GM18508 (cell line): Measurements from ENCODE around the gene TUT7.
"Not testable (repeated sequence)": the region's sequence is repeated elsewhere in the genome, so short reads cannot be mapped to it uniquely, and the experiment has no call there.

Source experiments
- ATAC-seq: cut with Tn5 transposase; IDR thresholded peaks from one replicate; pipeline ENCODE4 v1.9.1; 2021; ENCODE audit warnings: moderate number of reproducible peaks; ENCODE audit not compliant: insufficient read depth, unreplicated experiment

TUT7 gene

DNA sequence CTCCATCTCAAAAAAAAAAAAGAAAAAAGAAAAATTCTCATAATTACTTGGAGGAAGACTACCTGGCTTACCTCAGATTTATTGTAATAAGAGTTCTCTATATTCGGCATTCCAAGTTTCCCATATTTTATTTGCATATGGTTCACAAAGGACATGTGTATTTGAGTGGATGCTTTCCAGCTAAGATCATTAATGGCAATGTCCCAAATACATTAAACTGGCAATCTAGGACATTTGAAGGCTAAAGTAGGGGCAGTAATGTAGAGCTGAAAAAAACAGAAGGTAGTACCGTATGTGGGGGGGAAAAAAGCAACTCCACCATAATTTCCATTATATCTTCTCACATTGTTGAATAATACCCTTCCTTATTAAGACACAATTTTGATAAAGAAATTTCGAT lies 4.9 kb downstream of the TUT7 start:
- ATAC-seq, result no peak

DNA sequence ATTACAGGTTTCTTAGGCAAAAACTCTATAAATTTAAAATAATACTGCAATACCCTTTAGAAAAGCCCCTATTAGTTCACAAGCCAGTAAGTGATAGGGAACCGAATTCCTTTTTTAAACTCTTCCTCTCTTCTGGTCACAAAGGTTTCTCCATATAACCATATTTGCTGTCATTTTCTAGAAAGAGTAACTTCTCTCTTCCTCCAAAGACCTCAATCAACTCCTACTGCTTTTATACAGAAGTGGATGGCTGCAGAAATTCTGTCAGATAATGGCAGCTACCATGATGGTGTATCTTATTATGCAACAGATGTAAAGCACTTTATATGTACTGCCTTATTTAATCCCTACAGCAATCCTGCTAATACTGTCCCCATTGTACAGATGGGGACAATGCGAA lies 6.2 kb downstream of the TUT7 start:
- no peak for ATAC-seq

DNA sequence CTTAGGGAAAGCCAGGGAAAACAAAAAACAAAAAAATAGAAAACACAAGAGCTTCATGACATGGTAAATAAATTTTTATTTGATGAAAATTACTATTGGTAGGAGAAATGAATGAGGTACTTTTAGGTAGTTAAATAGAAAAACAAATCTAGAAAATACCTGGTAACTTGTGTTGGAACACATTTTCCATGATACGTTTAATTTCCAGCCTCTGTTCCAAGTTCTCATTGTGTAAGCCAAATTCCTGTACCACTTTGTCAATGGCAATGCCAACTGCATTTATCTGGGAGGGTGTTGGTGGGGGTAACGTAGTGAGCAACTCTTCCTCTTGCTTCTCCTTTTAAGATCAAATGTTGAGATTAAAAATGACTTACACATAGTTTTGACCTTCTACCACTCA lies 9.4 kb downstream of the TUT7 start:
- ATAC-seq, result no peak

DNA sequence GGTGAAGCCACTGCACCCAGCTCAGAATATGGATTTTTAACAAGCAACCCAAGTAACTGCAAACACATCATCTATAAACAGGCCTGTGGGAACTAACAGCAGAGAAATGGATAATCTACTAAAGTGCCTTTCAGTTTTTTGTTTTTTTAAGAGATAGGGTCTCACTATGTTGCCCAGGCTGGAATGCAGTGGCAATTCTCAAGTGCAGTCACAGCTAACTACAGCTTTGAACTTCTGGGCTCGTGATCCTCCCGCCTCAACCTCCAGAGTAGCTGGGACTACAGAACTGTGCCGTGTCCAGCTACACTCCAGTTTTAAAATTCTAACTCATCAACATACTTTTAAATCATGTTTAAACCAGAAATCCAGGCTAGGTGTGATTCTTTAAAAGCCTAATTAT lies 11.9 kb downstream of the TUT7 start:
- no peak for ATAC-seq

DNA sequence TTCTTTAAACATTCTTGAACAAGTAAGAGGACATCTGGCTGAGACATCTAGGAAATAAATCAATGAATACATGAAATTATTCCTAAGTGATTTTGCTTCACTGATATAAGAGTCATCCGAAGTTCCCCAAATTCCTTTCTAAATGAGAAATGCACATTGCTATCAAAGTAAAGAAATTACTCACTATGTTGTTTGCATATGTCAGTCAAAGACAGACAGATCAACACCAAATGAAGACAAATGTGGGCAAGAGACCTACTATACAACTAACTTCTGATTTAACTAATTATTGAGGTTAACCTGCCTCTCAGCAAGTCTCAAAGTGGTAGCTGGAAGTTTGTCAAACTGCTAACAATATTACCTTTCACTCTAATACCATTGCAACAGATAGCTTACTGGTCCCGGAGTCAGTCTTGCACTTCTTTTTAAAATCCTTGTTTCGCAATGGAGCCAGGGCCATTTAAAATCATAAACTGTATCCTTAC lies 13.2 kb downstream of the TUT7 start:
- ATAC-seq, result no peak

DNA sequence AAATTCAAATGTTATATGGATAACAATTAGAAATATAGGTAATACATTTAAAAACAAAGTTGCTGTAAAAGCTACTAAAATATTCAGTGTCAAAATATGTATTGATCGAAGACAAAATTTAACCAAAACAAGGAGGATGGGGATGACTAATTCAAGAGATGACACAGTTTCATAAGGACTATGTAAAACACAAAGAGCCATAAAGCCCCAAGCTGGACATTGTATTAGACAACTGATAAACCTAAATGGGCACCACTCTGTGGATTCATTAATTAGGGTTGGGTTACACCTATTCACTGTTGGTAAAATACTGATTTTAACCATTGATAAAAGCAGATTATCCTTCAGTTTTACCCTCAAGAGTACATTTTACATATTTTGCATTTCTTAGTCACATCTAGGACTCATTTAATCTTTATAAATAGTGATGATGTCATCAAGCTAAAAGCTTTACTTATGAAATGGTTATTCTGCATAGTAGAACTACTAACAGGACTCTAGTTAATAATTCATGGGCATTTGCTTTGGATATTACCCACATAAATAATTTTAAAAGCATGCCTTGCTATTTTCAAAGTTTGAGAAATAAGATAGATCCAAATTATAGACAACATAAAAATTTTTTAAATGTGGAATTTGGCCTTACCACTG lies 13.7 kb downstream of the TUT7 start:
- no peak for ATAC-seq

DNA sequence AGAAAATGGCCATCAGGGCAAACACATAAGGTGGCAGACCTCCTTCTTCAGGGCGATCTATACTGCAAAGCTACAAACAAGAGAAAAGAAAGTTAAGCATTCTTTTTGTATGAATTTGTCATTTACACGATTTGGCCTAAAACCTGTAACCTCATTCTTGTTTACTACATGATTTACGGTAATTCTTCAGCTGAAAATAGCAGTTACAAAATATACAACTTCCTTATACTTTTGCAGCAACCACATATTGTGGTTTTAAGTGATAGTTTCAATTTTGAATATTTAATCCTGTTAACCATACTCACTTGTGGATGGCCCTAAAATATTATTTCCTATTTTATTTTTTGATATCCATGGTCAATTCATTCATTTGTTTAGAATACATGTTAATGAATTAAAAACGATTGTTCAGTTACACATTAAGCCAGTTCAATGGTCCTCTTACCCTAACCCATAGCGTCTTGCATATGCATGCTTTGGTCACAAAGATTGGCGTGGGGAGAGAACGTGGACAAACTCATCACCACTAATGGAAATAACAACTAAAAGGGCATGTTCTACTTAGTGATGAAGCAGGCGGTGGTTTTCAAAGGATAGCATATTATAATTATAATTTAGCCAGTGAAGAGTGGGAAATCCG lies 16.6 kb downstream of the TUT7 start:
- no peak for ATAC-seq

DNA sequence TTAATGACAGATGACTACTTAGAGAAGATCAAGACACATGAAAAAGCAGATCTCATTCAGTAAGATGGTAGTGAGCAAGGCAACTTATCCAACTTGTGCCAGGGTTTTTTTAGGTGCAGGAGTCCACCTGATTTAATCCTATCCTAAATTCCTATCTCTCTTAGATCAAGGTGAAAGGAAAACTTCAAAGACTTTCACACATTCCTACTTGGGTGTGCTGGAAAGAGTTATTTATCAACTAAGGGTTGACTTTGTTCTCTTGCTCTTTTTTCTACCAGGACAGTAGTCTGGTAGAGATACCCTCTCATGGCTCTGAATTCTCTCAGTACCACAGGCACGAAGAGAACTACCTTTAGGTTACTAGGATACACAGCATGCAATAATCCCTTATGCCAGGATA lies 18.2 kb downstream of the TUT7 start:
- ATAC-seq, result no peak

DNA sequence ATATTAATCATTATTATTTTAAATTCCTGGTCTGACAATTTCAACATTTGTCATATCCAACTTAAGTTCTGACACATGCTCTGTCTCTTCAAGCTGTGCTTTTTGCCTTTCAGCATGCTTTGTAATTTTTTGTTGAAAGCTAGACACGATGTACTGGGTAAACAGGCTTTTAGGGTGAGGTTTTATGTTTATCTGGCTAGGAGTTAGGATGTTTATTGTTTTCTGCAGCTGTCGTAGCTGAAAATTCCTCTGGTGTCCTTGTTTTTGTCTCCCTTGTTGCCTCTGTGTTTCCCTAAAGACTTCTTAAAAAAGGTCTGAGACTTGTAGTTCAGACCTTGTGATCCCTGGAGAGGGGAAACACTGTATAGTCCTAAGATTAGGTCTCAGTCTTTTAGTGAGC lies 20.6 kb downstream of the TUT7 start:
- no peak for ATAC-seq

DNA sequence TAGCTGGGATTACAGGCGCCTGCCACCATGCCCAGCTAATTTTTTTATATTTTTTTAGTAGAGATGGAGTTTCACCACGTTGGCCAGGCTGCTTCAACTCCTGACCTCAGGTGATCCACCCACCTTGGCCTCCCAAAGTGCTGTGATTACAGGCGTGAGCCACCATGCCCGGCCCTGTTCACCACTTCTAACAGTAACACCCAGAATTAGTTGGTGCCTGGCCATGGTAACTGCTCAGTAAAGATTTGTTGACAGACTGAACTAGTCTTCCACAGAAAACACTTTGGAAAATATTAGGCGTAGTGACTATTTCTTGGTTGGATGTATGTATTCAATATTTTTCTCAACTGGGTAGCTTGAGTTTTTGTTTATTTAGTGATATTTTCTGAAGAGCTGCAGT lies 24.0 kb downstream of the TUT7 start:
- ATAC-seq, result no peak

DNA sequence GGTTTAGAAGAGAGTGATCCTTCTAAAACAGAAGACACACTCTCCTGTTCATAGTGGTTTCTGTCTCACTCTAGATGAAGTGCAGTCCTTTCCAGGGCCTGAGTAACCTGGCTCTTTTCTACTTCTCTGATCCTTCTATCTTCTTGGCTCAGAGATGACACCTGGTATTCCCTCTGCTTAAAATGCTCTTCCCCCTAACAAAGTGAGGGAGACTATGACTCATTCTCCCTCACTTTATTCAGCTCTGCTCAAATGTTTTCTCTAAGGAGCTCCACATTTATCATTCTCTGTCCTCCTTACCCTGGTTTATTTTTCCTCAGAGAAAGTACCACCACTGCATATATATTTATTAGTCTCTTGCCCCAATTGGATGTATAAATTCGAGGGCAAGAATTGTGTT lies 24.6 kb downstream of the TUT7 start:
- ATAC-seq, result no peak

DNA sequence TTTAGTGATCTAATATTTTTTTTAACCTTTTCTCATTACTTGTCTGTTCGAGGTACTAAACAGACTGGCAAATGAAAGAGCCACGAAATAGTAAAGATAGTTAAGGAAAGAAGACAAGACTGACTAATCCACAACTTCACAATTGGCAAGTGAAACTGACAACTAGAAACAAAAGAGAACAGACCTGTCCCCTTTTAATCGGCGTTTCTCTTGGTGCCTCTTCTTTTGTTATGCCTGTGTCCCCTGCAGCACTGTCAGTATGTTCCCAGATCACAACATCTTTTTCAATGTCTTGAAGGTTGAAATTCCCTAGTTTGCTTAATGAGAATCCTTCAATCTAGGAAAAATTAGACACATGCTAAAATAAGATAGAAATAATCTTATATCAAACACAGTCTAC lies 26.1 kb downstream of the TUT7 start:
- no peak for ATAC-seq

DNA sequence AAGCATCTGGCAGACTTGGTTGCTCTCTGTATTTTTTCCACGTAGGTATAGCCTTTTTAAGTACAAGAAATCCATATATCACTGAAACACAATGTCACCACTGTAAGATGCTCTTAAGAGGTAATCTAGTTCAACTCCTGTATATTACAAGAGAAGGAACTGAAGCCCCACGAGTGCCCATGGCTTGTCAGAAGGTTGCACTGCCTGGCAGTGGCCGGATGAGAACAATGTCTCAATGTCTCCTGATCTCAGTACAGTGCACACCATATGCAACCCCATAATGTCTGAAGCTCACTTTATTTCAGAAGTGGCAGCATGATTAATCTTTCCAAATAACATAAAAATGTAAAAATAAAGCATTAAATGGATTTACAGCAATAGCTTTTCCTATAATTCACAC lies 27.7 kb downstream of the TUT7 start:
- no peak for ATAC-seq

DNA sequence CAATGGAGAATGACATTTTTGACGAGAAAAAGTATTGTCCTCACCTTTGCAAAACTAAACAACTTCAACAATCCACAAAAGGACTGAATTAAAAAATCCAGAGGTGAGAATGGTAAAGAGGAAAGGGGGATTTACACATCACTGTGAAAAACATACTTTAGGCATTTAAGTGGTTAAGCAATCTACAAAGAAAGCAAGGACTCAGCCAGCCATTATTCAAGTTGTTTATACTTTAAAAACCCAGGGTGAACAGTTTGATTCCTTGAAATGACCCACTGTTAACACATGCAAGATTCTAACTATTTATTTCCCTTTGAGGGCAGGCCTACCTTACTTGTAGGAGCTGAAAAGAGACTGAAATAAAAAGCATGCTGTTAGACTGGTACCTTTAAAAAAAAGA lies 29.3 kb downstream of the TUT7 start:
- no peak for ATAC-seq

DNA sequence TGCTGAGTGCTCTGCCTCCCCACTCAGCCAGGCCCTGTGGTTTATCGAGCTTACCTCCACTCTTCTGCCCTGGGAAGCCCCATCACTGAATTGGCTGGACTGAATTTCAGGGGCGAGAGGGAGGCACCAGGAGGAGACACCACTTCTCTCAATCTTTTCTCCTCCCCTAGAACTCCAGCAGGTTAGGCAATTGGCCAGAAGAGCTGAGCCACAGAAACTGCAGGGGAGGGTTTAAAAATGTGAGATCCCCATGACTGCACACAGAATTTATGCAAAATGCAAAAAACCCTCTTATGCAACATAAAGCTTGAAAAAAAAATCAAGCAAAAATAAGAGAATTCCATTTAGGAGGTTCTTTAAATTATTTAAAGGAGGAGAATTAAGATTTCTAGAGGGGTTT lies 29.9 kb downstream of the TUT7 start:
- ATAC-seq, result no peak

DNA sequence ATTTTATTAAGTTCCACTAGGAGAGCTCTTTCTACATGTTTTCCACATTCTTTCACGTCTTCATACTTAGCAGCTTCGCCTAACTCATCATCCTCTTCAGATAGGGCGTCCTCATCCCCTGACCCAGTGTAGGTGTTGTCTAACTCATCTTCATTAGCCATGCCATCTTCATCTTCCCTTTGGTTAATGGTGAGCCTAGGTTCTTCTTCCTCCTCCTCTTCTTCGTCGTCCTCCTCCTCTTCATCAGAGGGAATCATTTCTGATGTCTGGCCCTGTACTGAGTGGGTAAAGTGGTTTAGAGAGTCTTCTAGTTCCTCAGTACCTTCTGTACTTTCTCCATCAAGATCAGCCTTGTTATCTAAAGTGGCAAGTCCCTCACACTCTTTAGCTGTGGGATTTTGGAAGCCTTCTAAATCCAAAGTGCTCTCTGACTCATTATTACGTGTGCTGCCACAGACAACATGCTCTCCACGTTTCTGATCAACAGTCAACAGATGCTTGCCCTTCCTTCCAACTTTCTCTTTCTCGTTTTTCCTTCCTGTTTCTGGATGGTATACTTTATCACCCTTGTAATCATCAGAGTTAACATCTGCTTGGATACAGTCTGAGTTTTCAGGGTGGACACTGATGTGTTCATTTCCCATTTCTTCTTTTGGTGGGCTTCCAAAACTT lies 31.1 kb downstream of the TUT7 start:
- no peak for ATAC-seq

DNA sequence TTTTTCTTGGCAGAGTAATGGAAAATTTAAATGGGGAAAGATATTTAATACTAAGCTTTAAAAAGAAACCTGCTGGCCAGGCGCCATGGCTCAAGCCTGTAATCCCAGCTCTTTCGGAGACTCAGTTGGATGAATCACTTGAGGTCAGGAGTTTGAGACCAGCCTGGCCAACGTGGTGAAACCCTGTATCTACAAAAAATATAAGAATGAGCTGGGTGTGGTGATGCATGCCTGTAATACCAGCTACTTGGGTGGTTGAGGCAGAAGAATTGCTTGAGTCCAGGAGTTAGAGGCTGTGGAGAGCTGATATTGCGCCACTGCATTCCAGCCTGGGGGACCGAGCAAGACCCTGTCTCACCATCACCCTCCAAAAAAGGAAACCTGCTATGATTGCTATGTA lies 32.8 kb downstream of the TUT7 start:
- ATAC-seq, result no peak

DNA sequence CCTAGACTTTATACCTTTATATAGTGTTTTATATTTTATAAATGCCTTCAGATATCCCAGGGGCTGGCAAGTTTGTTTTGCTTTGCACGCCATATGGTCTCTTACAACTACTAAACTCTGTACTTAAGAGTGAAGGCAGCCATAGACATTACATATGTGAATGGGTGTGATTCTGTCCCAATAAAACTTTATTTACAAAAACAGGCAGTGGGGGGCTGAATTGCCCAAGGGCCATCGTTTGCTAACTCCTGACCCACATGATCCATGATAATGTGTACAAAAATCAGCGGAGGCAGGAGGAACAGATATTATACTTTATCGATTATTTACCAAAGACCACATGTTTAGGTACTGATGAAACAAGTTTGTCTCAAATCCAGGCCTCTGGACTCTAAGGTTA lies 36.0 kb downstream of the TUT7 start:
- ATAC-seq, result no peak

DNA sequence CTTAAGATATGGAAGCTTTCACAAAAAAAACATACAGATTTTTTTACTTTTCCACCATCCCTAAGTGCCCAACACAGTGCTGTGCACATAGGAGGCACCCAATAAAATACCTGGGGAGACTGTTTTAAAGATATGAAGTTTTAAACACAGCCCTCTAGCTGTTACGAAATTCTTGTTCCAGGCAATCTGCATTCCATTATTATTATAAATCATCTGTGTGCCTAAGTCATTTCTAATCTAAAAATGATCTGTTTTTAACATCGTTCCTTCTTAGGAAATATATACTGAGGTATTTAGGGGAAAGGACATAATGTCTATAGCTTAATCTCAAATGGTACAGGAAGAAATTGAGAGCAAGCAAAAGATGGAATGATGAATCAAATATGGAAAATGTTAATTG lies 39.1 kb downstream of the TUT7 start:
- ATAC-seq, result no peak

DNA sequence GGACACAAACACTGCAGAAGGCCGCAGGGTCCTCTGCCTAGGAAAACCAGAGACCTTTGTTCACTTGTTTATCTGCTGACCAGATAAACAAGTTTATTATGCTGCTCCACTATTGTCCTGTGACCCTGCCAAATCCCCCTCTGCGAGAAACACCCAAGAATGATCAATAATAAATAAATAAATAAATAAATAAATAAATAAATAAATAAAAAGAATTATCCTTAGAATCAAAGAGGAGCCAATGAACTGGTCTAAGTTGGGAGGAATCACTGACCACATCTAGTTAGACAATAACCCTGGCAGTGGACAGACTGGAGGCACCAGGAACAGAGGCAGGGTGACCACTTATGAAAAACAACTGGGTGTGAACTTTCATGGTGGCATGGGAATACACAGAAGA lies 41.3 kb downstream of the TUT7 start:
- not testable (repeated sequence) for ATAC-seq

DNA sequence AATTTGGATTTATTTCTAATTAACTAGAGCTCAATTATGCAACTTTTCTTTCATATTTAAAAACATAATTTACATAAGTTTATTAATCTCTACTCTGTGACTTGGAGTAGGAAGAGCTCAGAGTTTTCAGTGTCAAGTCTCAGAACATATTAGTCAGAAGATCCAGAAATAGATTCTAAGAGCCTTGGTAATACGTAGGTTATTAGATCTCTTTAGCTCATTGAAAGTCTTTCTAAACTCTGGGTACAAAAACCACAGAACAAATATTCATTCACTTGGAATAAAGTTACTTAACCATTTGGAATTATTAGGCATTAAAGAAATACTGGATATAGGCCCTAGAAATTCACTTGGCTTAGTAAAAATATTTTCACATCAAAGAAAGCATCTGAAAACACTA lies 45.5 kb downstream of the TUT7 start:
- no peak for ATAC-seq

DNA sequence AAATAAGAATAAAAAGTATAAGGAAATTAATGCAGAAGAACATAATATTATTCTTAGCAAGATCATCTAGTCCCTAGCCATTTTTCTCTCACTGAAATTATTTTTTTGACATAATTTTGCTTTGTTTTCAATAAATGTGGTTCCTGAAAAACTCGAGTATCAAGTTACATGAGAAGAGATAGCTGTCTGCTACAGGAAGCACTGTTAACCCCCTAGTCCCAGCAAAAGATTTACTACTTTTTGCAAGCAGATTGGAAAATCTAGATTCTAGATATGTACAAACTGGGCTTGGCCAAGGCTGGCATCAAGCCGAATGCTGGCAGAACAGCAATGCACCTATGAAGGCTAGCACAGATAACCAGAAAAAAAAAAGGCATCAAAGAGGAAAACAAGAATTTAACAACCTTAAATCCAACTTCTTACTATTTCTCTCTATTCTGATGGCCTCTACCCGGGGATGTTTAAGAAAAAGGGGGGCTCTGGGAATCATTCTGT lies 49.9 kb downstream of the TUT7 start:
- ATAC-seq, result no peak
